Naive thymus-derived CD4-positive, alpha-beta T cell (primary cell): Measurements from ENCODE around the gene CD58. TPM values are rescaled to one million over a fixed set of nuclear protein-coding genes. Genes with fewer than 3 reads are reported as not detected.

Experiments used
- ATAC-seq: fragments of 150-1000 bp; cut with Tn5 transposase; 2 replicates; pipeline ENCODE4 v1.10.0; 2021; ENCODE audit warnings: mild to moderate bottlenecking, moderate library complexity
- CTCF ChIA-PET: fragments of 350-600 bp; sonication (Branson Sonifier 250); formaldehyde crosslinking; loops from one replicate; lab custom pipeline; 2021; ENCODE audit warnings: antibody characterized with exemption; lab: Charles Lee
- POLR2A ChIA-PET: fragments of 350-600 bp; sonication (Branson Sonifier 250); formaldehyde crosslinking; loops from one replicate; lab custom pipeline; 2021; ENCODE audit warnings: antibody characterized with exemption, inconsistent platforms; lab: Charles Lee
- DNase-seq, 9 donors: peaks; one replicate each; pipeline versions ENCODE4 v3.0.0 to v3.0.0-alpha.2; 2020 to 2022; ENCODE audit warnings: mixed read lengths in 1 of 9
- H3K27ac ChIP-seq: one replicate; pipeline ENCODE4 v1.7.0; 2013; ENCODE audit warnings: mild to moderate bottlenecking, low read depth, low read length, moderate library complexity
- H3K27me3 ChIP-seq, 2 donors: one replicate each; pipeline ENCODE4 v1.7.0; 2013; ENCODE audit warnings: low read length in 2 of 2, mild to moderate bottlenecking in 2 of 2, moderate library complexity in 2 of 2; ENCODE audit not compliant: control insufficient read depth in 2 of 2, insufficient read depth in 2 of 2
- H3K36me3 ChIP-seq, 3 experiments: 1 replicate in 2 of 3; 2 replicates in 1 of 3; pipeline ENCODE4 v1.7.0; 2013; ENCODE audit warnings: low read length in 3 of 3, mild to moderate bottlenecking in 3 of 3, moderate library complexity in 1 of 3; ENCODE audit not compliant: insufficient read depth in 3 of 3, control insufficient read depth in 2 of 3
- H3K4me1 ChIP-seq, 2 donors: one replicate each; pipeline ENCODE4 v1.7.0; 2013; ENCODE audit warnings: low read length in 2 of 2, mild to moderate bottlenecking in 2 of 2, moderate library complexity in 1 of 2; ENCODE audit not compliant: control insufficient read depth in 2 of 2, insufficient read depth in 2 of 2
- H3K4me3 ChIP-seq: 2 replicates; pipeline ENCODE4 v1.7.0; 2013; ENCODE audit warnings: mild to moderate bottlenecking, low read length
- H3K9me3 ChIP-seq, 3 experiments: 1 replicate in 2 of 3; 2 replicates in 1 of 3; pipeline ENCODE4 v1.7.0; 2013; ENCODE audit warnings: low read length in 3 of 3; ENCODE audit not compliant: control insufficient read depth in 2 of 3
- H3K27ac Mint-ChIP-seq, 9 donors: one replicate each; pipeline ENCODE4 v1.8.0; 2020 to 2022; ENCODE audit warnings: mixed read lengths in 9 of 9, mild to moderate bottlenecking in 8 of 9, moderate library complexity in 5 of 9, inconsistent platforms in 2 of 9
- H3K27me3 Mint-ChIP-seq, 5 donors: one replicate each; pipeline ENCODE4 v1.8.0; 2021 to 2022; ENCODE audit warnings: mixed read lengths in 5 of 5, mild to moderate bottlenecking in 1 of 5
- H3K36me3 Mint-ChIP-seq, 5 donors: one replicate each; pipeline ENCODE4 v1.8.0; 2020 to 2022; ENCODE audit warnings: mixed read lengths in 5 of 5, mild to moderate bottlenecking in 3 of 5, inconsistent platforms in 1 of 5
- H3K4me1 Mint-ChIP-seq, 7 donors: one replicate each; pipeline ENCODE4 v1.8.0; 2020 to 2022; ENCODE audit warnings: mixed read lengths in 7 of 7, mild to moderate bottlenecking in 3 of 7, inconsistent platforms in 1 of 7
- H3K4me3 Mint-ChIP-seq, 10 donors: one replicate each; pipeline ENCODE4 v1.8.0; 2020 to 2022; ENCODE audit warnings: mild to moderate bottlenecking in 10 of 10, mixed read lengths in 10 of 10, moderate library complexity in 6 of 10, inconsistent platforms in 2 of 10
- H3K9me3 Mint-ChIP-seq, 11 donors: one replicate each; pipeline ENCODE4 v1.8.0; 2020 to 2022; ENCODE audit warnings: mixed read lengths in 11 of 11, mild to moderate bottlenecking in 4 of 11, inconsistent platforms in 1 of 11, moderate library complexity in 1 of 11
- intact Hi-C, 2 donors: fragments of 100-400 bp; cut with micrococcal nuclease; formaldehyde crosslinking; loops; one replicate each; pipeline ENCODE4 v1.15.1; 2023
- polyA plus RNA-seq, 2 donors: library from polyadenylated mRNA; unstranded; fragments of 300-500 nt; fragmentation: Illumina TruSeq; gene quantifications; one replicate each; pipeline ENCODE4 v1.2.3, GENCODE V29; 2021
- total RNA-seq, 6 experiments: library from RNA in 5 of 6; stranded (reverse) in 5 of 6; gene quantifications; 1 replicate in 5 of 6; 2 replicates in 1 of 6; pipeline ENCODE4 v1.2.3 and lab custom pipeline; 2021 to 2026

The CD58 gene
- total and polyA plus RNA-seq, 7 experiments from 2014 or later: 1.3 to 35.0 (median 4.0) TPM

DNA sequence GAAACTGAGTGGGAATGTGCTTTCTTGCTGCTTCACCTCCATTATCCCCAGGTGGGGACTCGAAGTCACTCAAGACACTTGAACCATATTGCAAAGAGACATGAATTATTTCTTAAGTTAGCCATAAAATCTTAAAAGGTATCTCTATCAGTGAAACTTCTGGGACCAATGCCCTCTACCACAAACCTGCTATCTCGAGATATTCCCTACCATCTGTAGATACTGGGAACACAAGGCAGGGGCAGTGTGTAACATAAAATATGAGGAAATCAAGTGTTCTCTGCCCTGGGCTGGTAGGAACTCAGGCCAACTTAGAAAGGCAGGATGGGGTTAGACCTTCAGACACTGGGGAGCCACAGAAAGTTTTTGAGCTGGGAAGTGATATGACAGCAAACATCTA, 1.3 kb upstream of the CD58 start:
- Histone ChIP-seq H3K9me3 (no peaks in the 10 kb centered on the region), H3K27me3 (no peaks in the 10 kb centered on the region), H3K4me3 (no peak overlapping the region), H3K27ac (no peak overlapping the region), H3K4me1 (peaks cover 10 to 30% of the 10 kb centered on the region in 2 donors), H3K36me3 (peaks cover 0 to 4% (median 0%) of the 10 kb centered on the region in 3 experiments)
- peaks cover 12 to 52% (median 26%) of the 10 kb centered on the region in 7 donors for H3K4me1 Mint-ChIP-seq
- ATAC-seq: no peak
- DNase-seq: no peak
- ChIA-PET CTCF (interaction anchor here (1.5 to 1.7 kb wide), 3 partner anchors 20 to 557 kb away, joined by 3 to 6 read pairs (median 4); no protein-coding TSS in a partner anchor), POLR2A (interaction anchor here (1.3 kb wide), 1 partner anchor 488 kb away, joined by 3 read pairs; the partner anchor contains the start of gene TTF2)
- intact Hi-C loops: loop anchor here (5.0 kb wide), 10 partner anchors 35 to 1355 kb away; partner anchors contain the start of genes GDAP2 (in 1 of the 2), MAN1A2 (in 1 of the 2) and WDR3 (in 1 of the 2)
- peak overlapping the region; percentile 83 to 97 (median 90) for H3K4me3 Mint-ChIP-seq
- H3K27ac Mint-ChIP-seq: peak overlapping the region in 5 of 9 donors; percentile 1 to 95 (median 32)
- peaks cover 0 to 19% (median 0%) of the 10 kb centered on the region in 5 donors for H3K36me3 Mint-ChIP-seq
- no peaks in the 10 kb centered on the region for H3K9me3 Mint-ChIP-seq
- H3K27me3 Mint-ChIP-seq: peaks cover 0 to 2% (median 0%) of the 10 kb centered on the region in 5 donors

DNA sequence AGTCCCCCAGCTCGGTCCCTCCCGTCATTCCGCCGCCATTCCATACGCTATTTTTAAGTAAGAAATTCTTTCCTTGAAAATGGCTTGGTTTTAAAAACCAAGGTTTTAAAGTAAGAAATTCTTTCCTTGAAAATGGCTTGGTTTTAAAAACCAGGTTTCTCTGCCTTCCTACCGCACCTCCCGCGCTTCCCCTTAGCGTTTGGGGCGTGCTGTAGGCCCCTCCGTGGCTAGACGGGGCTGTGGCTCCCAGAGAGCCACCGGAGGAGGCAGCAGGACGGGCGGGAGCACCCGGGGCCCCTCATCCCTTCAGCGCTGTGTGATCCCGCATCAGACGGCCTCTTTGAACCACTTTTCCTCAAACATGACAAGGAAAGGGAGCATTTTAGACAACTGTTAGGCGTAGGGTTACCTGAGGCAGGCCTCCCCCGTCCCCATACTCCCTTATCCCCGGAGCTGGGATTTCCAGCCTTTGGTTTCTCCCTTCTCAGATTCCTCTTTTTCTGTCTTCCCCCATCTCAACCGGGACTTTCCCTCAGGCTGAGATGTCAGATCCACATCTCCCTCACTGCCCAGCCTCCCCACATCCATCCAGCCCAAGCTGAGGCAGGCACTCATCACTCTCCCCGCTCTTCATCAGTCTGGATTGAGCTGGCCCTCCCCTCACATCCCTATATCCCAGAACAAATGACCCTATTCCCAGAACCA, 541 bp upstream of the CD58 start:
- Mint-ChIP-seq H3K9me3 (no peaks in the 10 kb centered on the region), H3K36me3 (peaks cover 0 to 22% (median 0%) of the 10 kb centered on the region in 5 donors), H3K27me3 (no peaks in the 10 kb centered on the region), H3K4me3 (peak overlapping the region; percentile 86 to 97 (median 90)), H3K4me1 (peaks cover 12 to 57% (median 26%) of the 10 kb centered on the region in 7 donors), H3K27ac (peak overlapping the region in 7 of 9 donors; percentile 1 to 95 (median 44))
- Histone ChIP-seq H3K4me3 (peak overlapping the region; percentile 83), H3K27ac (no peak overlapping the region), H3K9me3 (no peaks in the 10 kb centered on the region), H3K27me3 (no peaks in the 10 kb centered on the region), H3K4me1 (peaks cover 10 to 30% of the 10 kb centered on the region in 2 donors), H3K36me3 (peaks cover 0 to 4% (median 0%) of the 10 kb centered on the region in 3 experiments)
- intact Hi-C loops: loop anchor here (2.0 to 5.0 kb wide), 12 partner anchors 34 to 1356 kb away; partner anchors contain the start of genes ATP1A1 (in 1 of the 2), GDAP2 (in 1 of the 2), MAN1A2 (in 1 of the 2) and TTF2 (in 1 of the 2)
- POLR2A ChIA-PET: interaction anchor here (0.6 to 1.3 kb wide), 2 partner anchors 483 to 489 kb away, joined by 3 read pairs; partner anchors contain the start of gene TTF2
- DNase-seq: no peak
- no peak for ATAC-seq
- CTCF ChIA-PET: interaction anchor here (1.6 to 1.7 kb wide), 3 partner anchors 72 to 557 kb away, joined by 3 to 6 read pairs (median 3); no protein-coding TSS in a partner anchor

DNA sequence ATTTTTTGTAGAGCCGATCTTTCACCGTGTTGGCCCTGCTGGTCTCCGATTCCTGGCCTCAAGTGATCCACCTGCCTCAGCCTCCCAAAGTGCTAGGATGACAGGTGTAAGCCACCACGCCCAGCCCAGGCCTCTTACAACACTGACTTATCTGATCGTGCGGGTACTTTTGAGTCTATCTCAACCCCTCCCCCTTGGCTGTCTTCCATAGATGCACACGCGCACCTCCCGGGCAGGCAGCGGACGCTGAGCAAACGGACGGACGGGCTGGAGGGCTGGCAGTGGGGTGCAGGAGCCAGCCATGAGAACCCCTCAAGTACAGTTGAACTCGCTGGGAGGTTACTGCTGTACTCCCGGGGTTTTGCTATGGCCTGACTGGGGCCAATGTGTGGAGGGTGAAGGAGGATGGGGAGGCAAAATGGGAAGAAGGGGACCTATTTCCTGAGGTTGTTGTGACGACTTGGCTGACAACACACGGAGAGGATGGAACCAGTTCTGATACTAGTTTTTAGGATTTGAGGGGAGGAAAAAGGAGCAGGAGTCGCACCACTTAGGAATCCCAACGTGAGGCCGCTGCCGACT, 959 bp downstream of the CD58 start:
- Histone ChIP-seq H3K4me1 (peaks cover 10 to 30% of the 10 kb centered on the region in 2 donors), H3K9me3 (no peaks in the 10 kb centered on the region), H3K27me3 (no peaks in the 10 kb centered on the region), H3K36me3 (peaks cover 0 to 4% (median 0%) of the 10 kb centered on the region in 3 experiments), H3K4me3 (peak overlapping the region; percentile 83), H3K27ac (peak overlapping the region; percentile 26)
- DNase-seq (peak in 4 of 9 donors; percentile 4 to 29 (median 12)), ATAC-seq (peak; percentile 22)
- Mint-ChIP-seq H3K4me3 (peak overlapping the region; percentile 86 to 97 (median 90)), H3K27ac (peak overlapping the region in 7 of 9 donors; percentile 32 to 95 (median 76)), H3K27me3 (no peaks in the 10 kb centered on the region), H3K4me1 (peaks cover 12 to 62% (median 31%) of the 10 kb centered on the region in 7 donors), H3K36me3 (peaks cover 0 to 32% (median 0%) of the 10 kb centered on the region in 5 donors), H3K9me3 (peaks cover 0 to 2% (median 0%) of the 10 kb centered on the region in 11 donors)
- intact Hi-C loops: loop anchor here (1.0 to 5.0 kb wide), 18 partner anchors 14 to 1357 kb away; partner anchors contain the start of genes ATP1A1 (in 1 of the 2), GDAP2 (in 1 of the 2), MAN1A2 (in 1 of the 2) and TENT5C (in 1 of the 2)
- ChIA-PET CTCF (interaction anchor here (1.0 kb wide), 1 partner anchor 13 kb away, joined by 3 read pairs; no protein-coding TSS in a partner anchor), POLR2A (no interaction called here)

DNA sequence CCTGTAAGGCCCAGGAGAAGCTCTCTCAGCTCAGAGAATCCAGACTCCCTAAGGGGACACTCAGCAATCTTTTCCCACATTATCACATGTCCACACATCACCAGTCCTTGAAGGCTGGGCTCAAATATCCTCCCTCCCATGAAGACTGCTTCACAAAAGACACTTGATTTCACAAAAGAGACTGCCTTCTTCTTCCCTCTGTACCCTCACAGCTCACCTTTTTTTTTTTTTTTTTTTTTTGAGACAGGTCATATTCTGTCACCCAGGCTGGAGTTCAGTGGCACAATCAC, 1.5 kb downstream of the CD58 start:
- peaks cover 0 to 4% (median 0%) of the 10 kb centered on the region in 3 experiments for H3K36me3 ChIP-seq
- H3K36me3 Mint-ChIP-seq: peaks cover 0 to 37% (median under 1%) of the 10 kb centered on the region in 5 donors
- peaks cover 10 to 30% of the 10 kb centered on the region in 2 donors for H3K4me1 ChIP-seq
- peak overlapping the region in 4 of 9 donors; percentile 26 to 66 (median 48) for H3K27ac Mint-ChIP-seq
- H3K4me3 Mint-ChIP-seq: peak overlapping the region; percentile 0 to 97 (median 90)
- CTCF ChIA-PET: interaction anchor here (0.8 to 1.3 kb wide), 3 partner anchors 12 to 430 kb away, joined by 3 read pairs; no protein-coding TSS in a partner anchor
- no peak overlapping the region for H3K4me3 ChIP-seq
- peaks cover 12 to 61% (median 31%) of the 10 kb centered on the region in 7 donors for H3K4me1 Mint-ChIP-seq
- no peak for DNase-seq
- intact Hi-C loops: loop anchor here in 1 of 2 donors (2.0 kb wide), 1 partner anchor 1037 kb away; the partner anchor contains the start of gene TENT5C
- no peak overlapping the region for H3K27ac ChIP-seq
- no peaks in the 10 kb centered on the region for H3K27me3 ChIP-seq
- no peaks in the 10 kb centered on the region for H3K27me3 Mint-ChIP-seq
- H3K9me3 Mint-ChIP-seq: peaks cover 0 to 5% (median under 1%) of the 10 kb centered on the region in 11 donors
- no peaks in the 10 kb centered on the region for H3K9me3 ChIP-seq
- POLR2A ChIA-PET: no interaction called here
- ATAC-seq: no peak

DNA sequence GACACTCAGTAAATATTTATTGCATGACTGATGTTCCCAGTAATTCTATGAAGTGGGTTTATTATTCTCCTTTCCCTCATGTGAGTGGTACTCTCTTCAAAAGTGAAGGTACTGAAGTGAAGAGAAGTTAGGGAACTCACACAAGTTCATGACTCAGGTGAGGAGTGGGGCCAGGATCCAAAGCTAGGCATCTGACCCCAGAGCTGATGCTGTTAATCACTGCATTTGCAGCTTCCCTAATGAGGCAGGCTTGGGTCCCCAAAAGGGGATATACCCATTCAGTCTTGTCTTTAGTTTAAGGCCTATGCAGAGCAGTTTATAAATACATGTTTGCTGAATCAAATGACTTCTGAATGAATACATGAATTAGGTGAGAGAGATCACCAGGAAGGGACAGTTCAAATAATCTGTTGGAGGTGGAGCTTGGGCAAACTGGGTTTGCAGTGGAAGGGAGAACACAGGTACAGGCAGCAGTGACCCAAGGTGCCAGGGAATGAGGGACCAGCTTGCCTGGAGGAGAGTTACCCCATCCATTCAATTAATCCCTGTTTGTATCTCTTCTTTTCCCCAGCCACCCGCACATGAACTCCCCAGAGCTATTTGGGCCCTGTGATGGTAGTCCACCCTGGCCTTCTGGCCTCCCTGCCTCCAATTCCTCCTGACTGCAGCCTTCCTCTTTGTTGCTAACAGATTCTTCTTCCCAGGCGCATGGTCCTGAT, 2.0 kb downstream of the CD58 start:
- H3K4me1 Mint-ChIP-seq: peaks cover 12 to 62% (median 31%) of the 10 kb centered on the region in 7 donors
- peak overlapping the region; percentile 0 to 97 (median 90) for H3K4me3 Mint-ChIP-seq
- Histone ChIP-seq H3K27ac (no peak overlapping the region), H3K9me3 (no peaks in the 10 kb centered on the region), H3K36me3 (peaks cover 0 to 4% (median 0%) of the 10 kb centered on the region in 3 experiments), H3K27me3 (no peaks in the 10 kb centered on the region), H3K4me3 (no peak overlapping the region), H3K4me1 (peaks cover 10 to 30% of the 10 kb centered on the region in 2 donors)
- intact Hi-C loops: loop anchor here in 1 of 2 donors (2.0 kb wide), 1 partner anchor 1038 kb away; the partner anchor contains the start of gene TENT5C
- H3K9me3 Mint-ChIP-seq: peaks cover 0 to 10% (median 4%) of the 10 kb centered on the region in 11 donors
- H3K27ac Mint-ChIP-seq: peak overlapping the region in 4 of 9 donors; percentile 26 to 66 (median 52)
- H3K27me3 Mint-ChIP-seq: no peaks in the 10 kb centered on the region
- DNase-seq (no peak), ATAC-seq (no peak)
- CTCF ChIA-PET: interaction anchor here (0.8 to 1.3 kb wide), 4 partner anchors 12 to 429 kb away, joined by 3 read pairs; no protein-coding TSS in a partner anchor
- H3K36me3 Mint-ChIP-seq: peaks cover 0 to 42% (median 5%) of the 10 kb centered on the region in 5 donors
- POLR2A ChIA-PET: no interaction called here
